GM10248 (cell line): ENCODE data around the gene MRPL53.

Experiments used
- CTCF ChIA-PET: fragments of 300-600 bp; sonication (Branson Sonifier 250); formaldehyde crosslinking; extraction: SDS; loops from one replicate; lab custom pipeline; 2021; ENCODE audit warnings: antibody characterized with exemption; lab: Yijun Ruan, JAX
- POLR2A ChIA-PET: fragments of 350-650 bp; sonication (Branson Sonifier 250); formaldehyde crosslinking; extraction: SDS; loops from one replicate; lab custom pipeline; 2020; ENCODE audit warnings: antibody characterized with exemption; lab: Yijun Ruan, JAX
- DNase-seq: peaks from one replicate; pipeline ENCODE4 v3.0.0; 2012; ENCODE audit errors: extremely low spot score
- TF ChIP-seq, protein P1 (sequence below): IDR thresholded peaks from 2 replicates; pipeline ENCODE4 v1.5.1; 2012; ENCODE audit warnings: mild to moderate bottlenecking, low read depth; ENCODE audit errors: extremely low read depth, missing control alignments, control extremely low read depth

Gene MRPL53

DNA sequence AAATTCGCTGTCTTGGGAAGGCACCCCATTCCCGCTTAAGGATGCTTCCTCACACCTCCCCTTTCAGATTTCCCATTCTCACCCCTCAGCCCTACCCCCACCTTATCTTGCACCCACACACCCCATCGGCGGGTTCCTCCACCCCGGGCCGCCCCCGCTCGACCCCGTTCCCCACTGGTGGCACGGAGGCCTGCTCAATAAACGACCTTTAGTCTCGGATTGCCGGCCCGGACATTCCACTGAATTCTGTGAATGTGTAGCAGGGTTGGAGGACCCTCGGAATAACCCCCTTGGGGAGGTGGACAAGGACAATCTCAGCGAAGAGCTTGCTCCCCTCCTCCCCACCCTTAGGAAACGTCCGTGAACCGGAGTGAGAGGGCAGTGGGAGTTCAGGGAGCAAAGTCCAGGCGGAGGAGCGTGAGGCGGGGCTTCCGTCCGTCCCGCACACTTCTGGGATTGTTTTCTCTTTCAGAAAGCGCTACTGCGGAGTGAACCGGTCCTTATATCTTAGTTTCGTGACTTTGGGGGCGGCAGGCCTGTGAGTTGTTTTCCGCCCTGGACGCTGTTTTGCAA lies 29.8 kb upstream of the MRPL53 start:
- POLR2A ChIA-PET = no interaction called here
- peak; percentile 43 for DNase-seq
- CTCF ChIA-PET = interaction anchor here (1.1 to 3.0 kb wide), 6 partner anchors 17 to 72 kb away, joined by 3 to 20 read pairs (median 4); partner anchors contain the start of genes AUP1 and HTRA2
- TF ChIP-seq, protein P1, sequence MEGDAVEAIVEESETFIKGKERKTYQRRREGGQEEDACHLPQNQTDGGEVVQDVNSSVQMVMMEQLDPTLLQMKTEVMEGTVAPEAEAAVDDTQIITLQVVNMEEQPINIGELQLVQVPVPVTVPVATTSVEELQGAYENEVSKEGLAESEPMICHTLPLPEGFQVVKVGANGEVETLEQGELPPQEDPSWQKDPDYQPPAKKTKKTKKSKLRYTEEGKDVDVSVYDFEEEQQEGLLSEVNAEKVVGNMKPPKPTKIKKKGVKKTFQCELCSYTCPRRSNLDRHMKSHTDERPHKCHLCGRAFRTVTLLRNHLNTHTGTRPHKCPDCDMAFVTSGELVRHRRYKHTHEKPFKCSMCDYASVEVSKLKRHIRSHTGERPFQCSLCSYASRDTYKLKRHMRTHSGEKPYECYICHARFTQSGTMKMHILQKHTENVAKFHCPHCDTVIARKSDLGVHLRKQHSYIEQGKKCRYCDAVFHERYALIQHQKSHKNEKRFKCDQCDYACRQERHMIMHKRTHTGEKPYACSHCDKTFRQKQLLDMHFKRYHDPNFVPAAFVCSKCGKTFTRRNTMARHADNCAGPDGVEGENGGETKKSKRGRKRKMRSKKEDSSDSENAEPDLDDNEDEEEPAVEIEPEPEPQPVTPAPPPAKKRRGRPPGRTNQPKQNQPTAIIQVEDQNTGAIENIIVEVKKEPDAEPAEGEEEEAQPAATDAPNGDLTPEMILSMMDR = no peak

DNA sequence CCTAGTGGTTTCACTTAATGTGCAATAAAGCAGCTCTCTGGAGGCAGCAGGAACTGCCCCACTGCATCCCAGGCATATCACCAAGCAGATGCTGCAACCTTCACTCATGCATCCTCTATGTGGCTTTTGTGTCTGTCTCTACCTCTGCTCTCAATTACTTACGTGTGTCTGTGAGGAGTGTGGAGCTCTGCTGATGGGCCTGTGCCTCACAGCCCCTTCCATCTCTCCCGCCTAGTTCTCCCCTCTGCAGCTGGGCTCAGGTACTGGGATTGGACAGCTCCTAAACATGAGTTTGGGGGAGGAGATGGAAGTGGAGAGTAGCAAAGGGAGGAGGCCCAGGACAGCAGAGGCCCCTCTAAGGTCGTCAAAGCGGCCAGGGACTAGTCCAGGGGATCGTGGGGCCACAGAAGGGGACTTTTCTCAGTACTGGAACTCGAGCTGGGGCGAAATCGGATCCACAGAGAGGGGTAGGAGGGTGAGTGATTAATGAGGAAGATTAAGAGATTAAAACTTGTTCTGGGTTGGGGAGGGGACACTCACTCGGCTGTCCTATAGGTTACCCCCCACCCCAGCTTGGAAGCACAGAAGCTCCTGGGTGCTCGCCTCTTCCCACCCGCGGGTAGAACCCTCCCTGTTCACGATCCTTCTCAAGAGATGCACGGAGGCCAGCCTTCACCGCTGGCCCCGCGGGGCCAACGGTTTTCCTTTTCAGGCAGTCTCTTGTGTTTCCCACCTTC lies 29.0 kb upstream of the MRPL53 start:
- ChIA-PET CTCF (interaction anchor here (0.8 to 2.5 kb wide), 10 partner anchors 12 to 96 kb away, joined by 3 to 11 read pairs (median 4); partner anchors contain the start of genes CCDC142 and TTC31), POLR2A (interaction anchor here (0.7 to 1.2 kb wide), 2 partner anchors 12 to 29 kb away, joined by 3 read pairs; no protein-coding TSS in a partner anchor)
- TF ChIP-seq, protein P1 = no peak
- no peak for DNase-seq

DNA sequence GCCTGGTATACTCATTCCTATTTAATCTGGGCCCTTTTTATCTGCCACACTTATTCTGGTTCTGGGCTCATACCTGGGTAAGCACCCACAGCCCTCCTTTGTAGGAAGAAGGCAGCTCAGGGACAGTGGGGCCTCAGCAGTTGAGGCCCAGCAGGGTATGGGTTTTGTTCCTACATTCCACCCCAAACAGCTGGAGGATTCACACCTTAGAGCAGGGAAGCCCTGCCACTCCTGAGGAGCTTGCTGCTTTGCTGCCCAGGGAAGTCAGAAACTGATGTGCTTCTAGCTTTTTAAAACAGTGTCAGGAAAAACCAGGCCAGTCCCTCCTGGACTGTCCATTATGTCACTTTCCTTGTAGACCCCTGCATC lies 28.1 kb upstream of the MRPL53 start:
- CTCF ChIA-PET = interaction anchor here (0.8 to 2.5 kb wide), 12 partner anchors 11 to 97 kb away, joined by 3 to 11 read pairs (median 4); partner anchors contain the start of genes CCDC142 and TTC31
- TF ChIP-seq, protein P1 = no peak
- POLR2A ChIA-PET = interaction anchor here (0.6 to 1.2 kb wide), 3 partner anchors 11 to 319 kb away, joined by 3 read pairs; no protein-coding TSS in a partner anchor
- DNase-seq = no peak

DNA sequence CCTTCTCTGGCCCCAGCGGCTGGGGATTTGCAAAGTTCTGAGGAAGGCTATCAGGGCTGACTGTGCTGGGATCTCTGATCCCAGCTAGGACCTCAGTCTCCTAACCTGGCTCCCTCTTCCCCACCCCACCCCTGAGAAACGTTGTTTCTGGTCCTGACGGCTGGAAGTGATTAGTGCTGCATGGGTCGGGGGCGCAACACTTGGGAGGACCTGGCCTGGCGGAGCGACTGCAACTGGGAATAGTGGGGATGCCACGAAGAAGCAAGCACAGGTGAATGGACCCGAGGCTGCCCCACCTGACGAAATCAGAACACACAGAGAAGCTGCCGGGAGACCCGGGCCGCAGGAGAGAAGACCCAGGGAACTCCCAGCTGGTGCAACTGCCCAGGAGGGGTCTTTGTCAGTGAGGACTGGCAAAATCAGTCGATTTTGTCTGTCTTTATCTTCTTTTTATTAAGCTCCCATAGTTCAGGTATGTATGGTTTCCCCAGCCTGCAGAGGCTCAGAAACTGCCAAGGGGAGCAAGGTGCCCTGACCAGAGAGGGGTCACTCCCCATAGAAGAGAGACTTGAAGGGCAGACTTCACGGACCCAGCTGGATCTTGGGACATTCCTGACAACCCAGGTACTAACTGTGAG lies 27.6 kb upstream of the MRPL53 start:
- no peak for DNase-seq
- POLR2A ChIA-PET = interaction anchor here (0.5 to 0.6 kb wide), 2 partner anchors 49 to 319 kb away, joined by 3 to 4 read pairs; no protein-coding TSS in a partner anchor
- CTCF ChIA-PET = interaction anchor here (0.9 to 2.5 kb wide), 10 partner anchors 10 to 86 kb away, joined by 3 to 11 read pairs (median 4); partner anchors contain the start of genes CCDC142 and TTC31
- TF ChIP-seq, protein P1 = no peak

DNA sequence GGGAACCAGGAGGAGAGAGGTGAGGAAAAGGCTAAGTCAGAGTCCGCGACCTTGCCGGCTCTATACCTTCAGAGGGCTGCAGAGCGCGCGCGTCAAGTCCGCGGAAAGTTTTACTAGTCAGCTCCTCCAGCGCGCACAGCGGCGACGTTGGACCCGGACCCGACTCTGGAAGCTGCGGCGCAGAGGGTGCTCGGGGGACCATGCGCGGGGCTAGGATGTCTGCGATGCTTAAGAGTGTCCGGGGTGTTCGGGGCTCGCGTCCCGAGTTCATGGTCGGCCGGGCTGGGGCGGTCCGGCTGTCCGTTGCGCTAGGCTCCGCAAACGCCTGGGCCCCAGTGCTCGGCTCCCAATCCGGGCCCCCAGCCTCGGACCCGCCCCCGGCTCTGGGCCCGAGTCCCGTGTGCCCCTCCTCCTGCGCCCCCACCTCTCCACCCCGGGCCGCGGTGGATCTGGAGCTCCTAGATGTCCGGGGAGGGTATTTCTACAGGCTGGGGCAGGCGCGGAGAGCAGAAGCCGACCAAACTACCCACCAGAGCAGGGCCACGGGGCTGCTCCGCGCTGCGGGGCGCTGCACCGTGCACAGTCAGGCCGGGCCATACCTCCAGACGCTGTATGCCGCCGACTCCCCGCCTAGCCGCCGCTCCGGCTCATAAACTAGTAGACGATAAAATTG lies 26.9 kb upstream of the MRPL53 start, which contains the start of gene LBX2:
LBX2 (minus strand) TSS at position 337 of the 673 bp plus-strand sequence; CDS start at position 271, 66 bp downstream.
- TF ChIP-seq, protein P1 = no peak
- ChIA-PET CTCF (interaction anchor here (1.0 to 2.5 kb wide), 5 partner anchors 9 to 86 kb away, joined by 3 to 11 read pairs (median 7); partner anchors contain the start of genes CCDC142 and TTC31), POLR2A (interaction anchor here (0.5 kb wide), 1 partner anchor 48 kb away, joined by 4 read pairs; no protein-coding TSS in a partner anchor)
- no peak for DNase-seq
